ENCODE results near the gene KRTAP19-8.

The KRTAP19-8 gene

GRCh38 chr21:31008355-31008754 is 29.9 kb downstream of the KRTAP19-8 start:
- Histone ChIP-seq H3K27me3 (ENCODE audit: control insufficient read depth in 1 of 2, insufficient read depth in 2 of 2, low read length in 2 of 2) (no peaks in the 10 kb centered on the region), H3K36me3 (ENCODE audit: insufficient read depth, low read length) (no peaks in the 10 kb centered on the region), H3K9me3 (ENCODE audit: low read length) (no peaks in the 10 kb centered on the region), H3K9ac (ENCODE audit: low read length) (no peak overlapping the region), H3K27ac (ENCODE audit: low read depth, low read length) (no peak overlapping the region), H3K4me1 (ENCODE audit: insufficient read depth, low read length) (no peaks in the 10 kb centered on the region), H3K4me3 (ENCODE audit: low read depth in 1 of 2, low read length in 2 of 2) (no peak overlapping the region)

DNA sequence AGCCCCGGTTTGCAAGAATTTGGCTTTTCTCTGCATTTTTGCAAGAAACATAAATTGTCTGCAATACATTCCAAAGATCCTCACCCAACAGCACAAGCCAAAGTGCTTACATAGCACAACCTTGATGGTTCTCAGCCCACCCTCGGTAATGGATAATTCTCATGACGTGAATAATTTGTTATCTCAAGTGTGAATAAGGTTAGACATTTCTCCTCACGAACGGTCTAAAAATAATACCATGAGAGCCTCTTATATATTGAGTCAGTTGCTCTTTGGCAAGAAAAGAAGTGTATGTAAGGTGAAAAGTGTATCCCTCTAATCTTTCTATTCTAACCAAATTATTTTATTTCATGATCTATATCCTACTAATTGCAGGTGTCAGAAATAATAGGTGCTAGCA is 33.3 kb downstream of the KRTAP19-8 start:
- no peak overlapping the region for H3K9ac ChIP-seq (ENCODE audit: low read length)
- no peak overlapping the region for H3K27ac ChIP-seq (ENCODE audit: low read depth, low read length)
- H3K9me3 ChIP-seq (ENCODE audit: low read length): no peaks in the 10 kb centered on the region
- H3K4me1 ChIP-seq (ENCODE audit: insufficient read depth, low read length): no peaks in the 10 kb centered on the region
- no peaks in the 10 kb centered on the region for H3K36me3 ChIP-seq (ENCODE audit: insufficient read depth, low read length)
- H3K4me3 ChIP-seq (ENCODE audit: low read depth in 1 of 2, low read length in 2 of 2): no peak overlapping the region
- H3K27me3 ChIP-seq (ENCODE audit: control insufficient read depth in 1 of 2, insufficient read depth in 2 of 2, low read length in 2 of 2): no peaks in the 10 kb centered on the region

DNA sequence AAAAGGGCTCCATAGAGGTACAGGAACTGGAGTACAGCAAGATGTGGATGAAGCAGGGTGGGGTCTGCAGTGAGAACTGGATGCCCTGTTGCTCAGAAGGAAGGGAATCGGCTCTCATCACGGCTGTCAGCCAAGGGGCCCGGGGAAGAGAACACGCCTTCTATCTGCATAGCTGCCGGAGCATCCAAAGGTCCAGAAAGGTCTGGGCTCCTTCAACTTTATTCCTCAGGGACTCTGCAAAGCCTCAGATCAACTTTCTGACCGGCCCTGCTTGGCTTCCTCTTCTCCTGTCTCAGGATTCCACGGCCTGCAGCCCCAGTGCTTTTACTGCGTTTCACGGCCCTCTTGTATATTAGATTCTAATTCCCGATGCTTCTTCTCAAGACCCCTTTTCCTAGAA is 34.8 kb downstream of the KRTAP19-8 start:
- H3K4me1 ChIP-seq (ENCODE audit: insufficient read depth, low read length): no peaks in the 10 kb centered on the region

DNA sequence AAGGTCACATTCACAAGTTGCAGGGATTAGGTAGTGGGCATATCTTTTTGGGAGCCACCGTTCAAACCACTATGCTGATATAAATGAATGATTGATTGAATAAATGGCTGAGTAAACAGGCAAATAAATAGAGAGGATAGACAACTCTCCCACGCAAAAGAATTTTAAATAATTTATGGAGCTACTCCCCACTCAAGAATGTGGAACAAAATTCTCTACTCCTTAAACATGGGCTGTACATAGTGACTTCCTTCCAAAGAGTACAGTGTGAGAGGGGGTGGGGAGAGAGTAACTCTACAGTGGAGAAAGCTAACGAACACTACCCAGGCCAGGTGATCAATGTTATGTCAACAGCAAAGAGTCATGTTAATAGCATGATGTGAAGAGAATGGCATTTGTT is 40.7 kb downstream of the KRTAP19-8 start:
- Histone ChIP-seq H3K36me3 (ENCODE audit: insufficient read depth, low read length) (no peaks in the 10 kb centered on the region), H3K27me3 (ENCODE audit: control insufficient read depth in 1 of 2, insufficient read depth in 2 of 2, low read length in 2 of 2) (no peaks in the 10 kb centered on the region), H3K27ac (ENCODE audit: low read depth, low read length) (no peak overlapping the region), H3K4me1 (ENCODE audit: insufficient read depth, low read length) (no peaks in the 10 kb centered on the region), H3K4me3 (ENCODE audit: low read depth in 1 of 2, low read length in 2 of 2) (no peak overlapping the region), H3K9me3 (ENCODE audit: low read length) (no peaks in the 10 kb centered on the region), H3K9ac (ENCODE audit: low read length) (no peak overlapping the region)

More for the DNA sequence above, 34.8 kb downstream of the KRTAP19-8 start:
- Histone ChIP-seq H3K27me3 (ENCODE audit: control insufficient read depth in 1 of 2, insufficient read depth in 2 of 2, low read length in 2 of 2) (no peaks in the 10 kb centered on the region), H3K9me3 (ENCODE audit: low read length) (no peaks in the 10 kb centered on the region), H3K36me3 (ENCODE audit: insufficient read depth, low read length) (no peaks in the 10 kb centered on the region), H3K4me3 (ENCODE audit: low read depth in 1 of 2, low read length in 2 of 2) (no peak overlapping the region), H3K9ac (ENCODE audit: low read length) (no peak overlapping the region), H3K27ac (ENCODE audit: low read depth, low read length) (no peak overlapping the region)

DNA sequence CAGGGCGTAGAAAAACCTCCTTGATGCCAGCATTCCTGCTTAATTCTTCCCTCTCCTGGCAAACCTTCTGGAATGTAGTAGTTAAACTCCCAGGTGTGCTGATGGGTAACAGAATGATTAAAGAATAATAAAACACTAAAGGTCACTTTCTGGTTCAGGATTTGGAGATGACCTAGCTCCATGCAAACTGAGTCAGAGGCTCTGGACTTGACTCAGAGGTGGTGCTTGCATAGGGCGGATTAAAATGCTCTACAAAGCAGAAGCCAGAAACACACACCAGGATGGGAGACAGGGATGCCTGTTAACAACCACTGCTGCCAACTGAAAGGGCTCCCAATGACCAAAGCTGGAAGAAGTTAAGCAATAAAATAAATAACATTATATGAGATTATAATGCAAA is 41.5 kb downstream of the KRTAP19-8 start:
- H3K27me3 ChIP-seq (ENCODE audit: control insufficient read depth in 1 of 2, insufficient read depth in 2 of 2, low read length in 2 of 2): no peaks in the 10 kb centered on the region
- H3K36me3 ChIP-seq (ENCODE audit: insufficient read depth, low read length): no peaks in the 10 kb centered on the region
- no peak overlapping the region for H3K9ac ChIP-seq (ENCODE audit: low read length)
- no peaks in the 10 kb centered on the region for H3K4me1 ChIP-seq (ENCODE audit: insufficient read depth, low read length)
- H3K27ac ChIP-seq (ENCODE audit: low read depth, low read length): no peak overlapping the region
- no peaks in the 10 kb centered on the region for H3K9me3 ChIP-seq (ENCODE audit: low read length)
- H3K4me3 ChIP-seq (ENCODE audit: low read depth in 1 of 2, low read length in 2 of 2): no peak overlapping the region

- Histone ChIP-seq H3K27me3 (ENCODE audit: control insufficient read depth in 1 of 2, insufficient read depth in 2 of 2, low read length in 2 of 2) (no peaks in the 10 kb centered on the region), H3K4me3 (ENCODE audit: low read depth in 1 of 2, low read length in 2 of 2) (no peak overlapping the region)
Measured at GRCh38 chr21:30994932-30995331, 43.3 kb downstream of the KRTAP19-8 start.

DNA sequence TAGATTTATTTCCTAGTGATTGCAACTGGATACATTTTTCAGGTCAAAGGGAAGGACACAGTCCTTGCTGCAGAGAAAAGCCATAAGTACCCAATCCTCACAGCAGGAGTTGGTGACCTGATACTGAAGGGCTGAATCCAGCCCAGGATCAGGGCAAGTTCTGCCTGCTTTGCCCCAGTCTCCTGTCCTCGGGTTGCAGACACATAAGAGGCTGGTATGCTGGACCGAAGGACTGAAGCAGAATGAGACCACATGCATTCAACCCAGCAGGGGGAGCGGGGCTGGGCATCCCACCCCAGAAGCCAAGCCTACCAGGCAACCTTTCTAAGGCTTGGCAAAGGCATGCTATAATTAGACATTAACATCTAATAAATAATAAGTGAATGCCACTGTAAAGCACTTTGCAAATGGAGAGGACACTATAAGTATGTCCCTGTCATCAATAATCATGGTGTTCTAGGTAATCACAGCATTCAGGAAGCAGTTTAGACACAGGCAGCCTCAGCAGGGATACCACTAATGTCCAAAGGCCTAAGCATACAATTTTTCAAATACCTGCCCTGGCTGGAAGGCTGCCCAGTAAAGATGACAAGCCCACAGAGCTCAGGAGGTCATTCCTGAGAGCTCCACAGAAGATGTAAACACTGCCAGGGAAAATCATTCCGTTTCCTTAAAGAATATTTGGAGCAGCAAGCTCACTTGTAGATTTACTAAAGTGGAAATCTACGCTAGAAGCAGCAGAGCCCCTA is 47.6 kb downstream of the KRTAP19-8 start:
- Histone ChIP-seq H3K9me3 (ENCODE audit: low read length) (no peaks in the 10 kb centered on the region), H3K27me3 (ENCODE audit: control insufficient read depth in 1 of 2, insufficient read depth in 2 of 2, low read length in 2 of 2) (no peaks in the 10 kb centered on the region), H3K4me3 (ENCODE audit: low read depth in 1 of 2, low read length in 2 of 2) (no peak overlapping the region), H3K27ac (ENCODE audit: low read depth, low read length) (no peak overlapping the region), H3K36me3 (ENCODE audit: insufficient read depth, low read length) (no peaks in the 10 kb centered on the region), H3K4me1 (ENCODE audit: insufficient read depth, low read length) (no peaks in the 10 kb centered on the region), H3K9ac (ENCODE audit: low read length) (no peak overlapping the region)

More at GRCh38 chr21:30994932-30995331, 43.3 kb downstream of the KRTAP19-8 start:
- H3K4me1 ChIP-seq (ENCODE audit: insufficient read depth, low read length): no peaks in the 10 kb centered on the region
- no peaks in the 10 kb centered on the region for H3K9me3 ChIP-seq (ENCODE audit: low read length)
- H3K9ac ChIP-seq (ENCODE audit: low read length): no peak overlapping the region
- no peaks in the 10 kb centered on the region for H3K36me3 ChIP-seq (ENCODE audit: insufficient read depth, low read length)
- no peak overlapping the region for H3K27ac ChIP-seq (ENCODE audit: low read depth, low read length)

DNA sequence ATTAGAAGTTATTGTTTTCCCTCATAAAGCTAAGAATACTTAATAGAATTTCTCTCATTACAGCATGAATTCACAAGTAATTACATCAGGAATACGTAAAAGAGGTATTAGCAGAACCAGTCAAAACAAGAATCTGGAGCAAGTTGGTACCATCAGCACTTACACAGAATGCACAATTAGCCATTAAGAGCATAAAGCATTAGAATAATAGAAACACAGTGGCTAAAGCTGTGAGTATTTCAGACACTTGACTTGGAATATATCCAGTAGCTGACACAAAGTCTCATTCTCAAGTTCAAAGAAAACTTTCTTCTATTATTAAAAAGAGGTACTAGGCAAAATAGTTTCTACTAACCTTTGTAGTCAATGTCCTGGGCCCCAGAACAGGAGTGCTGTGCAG is 49.6 kb downstream of the KRTAP19-8 start:
- no peaks in the 10 kb centered on the region for H3K9me3 ChIP-seq (ENCODE audit: low read length)
- H3K4me3 ChIP-seq (ENCODE audit: low read depth in 1 of 2, low read length in 2 of 2): no peak overlapping the region
- H3K27ac ChIP-seq (ENCODE audit: low read depth, low read length): no peak overlapping the region
- no peaks in the 10 kb centered on the region for H3K36me3 ChIP-seq (ENCODE audit: insufficient read depth, low read length)
- no peaks in the 10 kb centered on the region for H3K27me3 ChIP-seq (ENCODE audit: control insufficient read depth in 1 of 2, insufficient read depth in 2 of 2, low read length in 2 of 2)
- H3K9ac ChIP-seq (ENCODE audit: low read length): no peak overlapping the region
- H3K4me1 ChIP-seq (ENCODE audit: insufficient read depth, low read length): no peaks in the 10 kb centered on the region
